Activated CD4-positive, alpha-beta T cell treated with anti-CD3 and anti-CD28 coated beads, Interleukin-2, amount 50 U/mL, for 24 hours (primary cell): ENCODE results near the gene PTPRK.

Experiments used
- DNase-seq, 2 donors: peaks; one replicate each; pipeline ENCODE4 v3.0.0-alpha.2; 2020; ENCODE audit warnings: low read depth in 1 of 2, low spot score in 1 of 2

PTPRK gene

DNA sequence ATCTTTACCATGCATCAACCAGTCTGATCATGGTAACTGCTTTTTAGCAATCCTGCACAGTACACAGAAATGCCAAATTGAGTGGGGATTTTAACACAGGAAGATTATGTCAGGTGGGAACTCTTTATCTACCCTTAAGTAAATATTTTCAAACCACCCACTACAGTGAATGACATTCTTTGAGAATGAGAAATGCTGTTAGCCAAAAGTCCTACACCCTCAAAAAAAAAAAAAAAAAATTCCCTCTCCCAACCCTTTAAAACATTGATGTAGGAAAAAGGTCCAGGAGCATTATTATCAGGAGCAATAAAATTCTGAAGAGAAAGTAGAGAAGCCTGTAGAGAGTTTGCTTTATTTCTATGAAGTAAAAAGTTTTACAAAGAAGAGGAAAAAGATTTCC is 312.3 kb downstream of the PTPRK start:
- no peak for DNase-seq

DNA sequence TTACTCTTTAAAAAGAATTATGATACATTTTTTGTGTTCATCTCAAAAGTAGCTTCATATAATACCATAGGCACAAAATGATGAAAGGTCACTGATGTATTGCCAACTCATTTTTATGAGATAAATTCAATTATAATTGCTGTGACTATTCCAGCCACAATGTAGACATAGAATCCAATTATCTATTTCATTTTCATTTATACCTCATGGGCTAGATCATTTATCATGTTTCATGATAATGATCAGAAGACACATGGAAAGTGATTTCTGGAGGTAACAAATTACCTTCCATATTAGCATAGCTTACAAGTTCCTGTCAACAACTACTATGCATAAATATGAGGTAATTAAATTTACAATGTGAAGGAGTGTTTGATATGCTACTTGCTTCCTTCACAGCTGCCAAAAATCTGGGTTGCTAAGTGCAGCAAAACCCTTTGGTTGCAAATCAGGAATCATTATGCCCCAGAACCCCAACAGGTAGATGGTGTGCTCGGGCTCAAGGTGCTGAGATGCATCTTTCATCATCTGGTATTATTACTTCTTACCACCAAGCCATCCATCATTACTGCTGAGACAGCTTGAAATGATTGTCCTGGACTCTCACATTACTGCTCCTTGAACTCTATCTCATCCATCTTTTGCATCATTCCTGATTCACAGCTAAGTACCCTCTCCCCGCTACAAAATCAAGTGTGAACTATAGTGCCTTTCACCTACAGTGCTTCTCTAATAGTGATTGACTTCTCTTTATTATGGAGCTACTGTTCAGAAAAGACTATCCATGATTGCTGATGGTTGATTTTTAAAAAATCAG is 313.6 kb downstream of the PTPRK start:
- DNase-seq: no peak

DNA sequence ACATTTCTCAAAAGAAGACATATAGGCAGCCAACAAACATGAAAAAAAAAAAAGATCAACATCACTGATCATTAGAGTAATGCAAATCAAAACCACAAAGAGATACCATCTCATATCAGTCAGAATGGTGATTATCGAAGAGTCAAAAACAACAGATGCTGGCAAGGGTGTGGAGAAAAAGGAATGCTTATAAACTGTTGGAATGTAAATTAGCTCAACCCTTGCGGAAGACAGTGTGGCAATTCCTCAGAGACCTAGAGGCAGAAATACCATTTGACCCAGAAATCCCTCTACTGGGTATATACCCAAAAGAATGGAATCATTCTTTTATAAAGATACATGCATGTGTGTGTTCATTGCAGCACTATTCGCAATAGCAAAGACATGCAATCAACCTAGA is 315.8 kb downstream of the PTPRK start:
- no peak for DNase-seq

DNA sequence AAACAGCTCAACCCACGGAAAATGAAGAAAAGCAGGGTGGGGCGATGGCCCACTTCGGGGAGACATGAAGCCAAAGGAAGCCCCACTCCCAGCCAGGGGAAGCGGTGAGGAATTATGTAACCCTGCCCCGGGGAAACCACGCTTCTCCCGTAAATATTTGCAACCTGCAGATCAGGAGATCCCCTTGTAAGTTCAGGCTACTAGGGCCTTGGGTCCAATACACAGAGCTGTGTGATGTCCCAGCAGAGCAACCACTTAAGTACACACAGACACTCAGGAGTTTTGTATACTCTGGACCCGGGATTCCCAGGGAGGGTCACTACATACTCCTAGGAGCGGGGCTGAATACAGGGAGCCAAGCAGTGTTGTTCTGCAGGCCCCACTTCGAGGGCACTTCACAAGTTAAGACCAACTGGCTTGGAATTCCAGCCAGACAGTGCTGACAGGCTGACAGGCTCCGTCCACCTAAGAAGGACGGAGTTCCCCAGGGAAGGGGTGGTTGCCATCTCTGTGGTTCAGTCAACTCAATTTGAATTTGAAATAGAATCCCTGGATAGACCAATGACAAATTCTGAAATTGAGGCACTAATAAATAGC is 318.1 kb downstream of the PTPRK start:
- no peak for DNase-seq

DNA sequence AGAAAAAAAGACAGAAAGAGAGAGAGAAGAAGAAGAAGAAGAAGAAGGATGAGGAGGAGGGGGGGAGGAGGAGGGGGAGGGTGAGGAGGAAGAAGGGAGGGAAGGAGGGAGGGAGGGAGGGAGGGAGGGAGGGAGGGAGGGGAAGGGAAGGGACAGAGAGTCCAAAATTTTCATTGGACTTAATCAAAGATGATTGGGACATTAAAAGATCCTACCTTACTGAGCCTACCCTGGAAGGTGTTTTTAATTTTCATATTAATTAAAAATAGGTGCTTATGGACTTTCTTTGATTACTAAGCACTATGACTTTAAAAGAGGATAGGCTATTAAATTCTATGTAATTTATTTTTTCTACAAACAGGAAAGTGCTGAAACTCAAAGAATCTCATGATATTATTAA is 319.6 kb downstream of the PTPRK start:
- DNase-seq: no peak

DNA sequence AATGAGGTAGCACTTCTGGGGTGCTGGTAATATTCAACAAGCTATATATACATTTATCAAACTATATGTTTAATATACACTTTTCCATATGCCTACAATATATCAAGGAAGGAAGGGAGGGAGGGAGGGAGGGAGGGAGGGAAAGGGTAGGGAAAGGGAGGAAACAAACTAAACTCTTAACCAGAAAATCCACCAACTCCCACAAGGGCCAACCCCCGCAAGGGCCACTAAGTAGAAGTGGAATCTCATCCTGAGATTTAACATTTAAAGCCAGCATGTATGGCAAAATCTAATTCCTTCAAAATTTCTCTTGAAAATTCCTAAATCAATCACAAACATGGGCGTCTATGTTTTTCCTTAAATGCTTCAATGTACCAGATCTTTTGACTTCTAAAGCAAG is 320.9 kb downstream of the PTPRK start:
- DNase-seq: no peak

DNA sequence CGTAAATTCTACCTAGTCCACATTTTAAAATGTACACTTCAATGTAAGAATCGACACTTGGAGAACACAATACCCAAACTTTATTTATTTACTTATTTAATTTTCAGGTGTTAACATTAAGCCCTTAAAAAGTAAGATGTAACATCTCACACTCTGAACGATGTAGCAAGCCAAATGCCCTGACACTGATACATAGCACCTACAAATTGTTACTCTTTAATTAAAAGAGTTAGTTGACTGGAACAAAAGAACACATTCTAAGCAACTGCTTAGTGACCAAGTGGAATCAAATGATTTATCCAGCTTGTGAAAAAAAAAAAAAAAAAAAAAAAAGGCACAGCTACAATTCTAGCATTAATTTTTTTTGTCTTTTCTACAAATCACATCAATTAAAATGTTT is 327.4 kb downstream of the PTPRK start:
- DNase-seq: no peak

DNA sequence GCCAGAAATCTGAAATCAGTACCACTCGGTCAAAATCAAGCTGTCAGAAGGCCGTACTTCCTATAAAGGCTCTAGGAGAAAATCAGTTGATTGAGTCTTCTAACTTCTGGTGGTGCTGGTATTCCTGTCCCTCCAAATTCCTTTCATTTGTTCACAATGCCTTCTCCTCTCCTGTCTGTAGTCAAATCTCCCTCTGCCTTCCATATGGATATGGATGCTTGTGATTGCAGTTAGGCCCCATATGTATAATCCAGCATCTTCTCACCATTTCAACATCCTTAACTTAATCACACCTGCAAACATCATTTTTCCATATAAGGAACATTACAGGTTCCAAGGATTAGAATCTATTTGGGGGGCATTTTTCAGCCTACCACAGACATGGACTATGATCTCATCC is 331.7 kb downstream of the PTPRK start:
- DNase-seq: no peak

DNA sequence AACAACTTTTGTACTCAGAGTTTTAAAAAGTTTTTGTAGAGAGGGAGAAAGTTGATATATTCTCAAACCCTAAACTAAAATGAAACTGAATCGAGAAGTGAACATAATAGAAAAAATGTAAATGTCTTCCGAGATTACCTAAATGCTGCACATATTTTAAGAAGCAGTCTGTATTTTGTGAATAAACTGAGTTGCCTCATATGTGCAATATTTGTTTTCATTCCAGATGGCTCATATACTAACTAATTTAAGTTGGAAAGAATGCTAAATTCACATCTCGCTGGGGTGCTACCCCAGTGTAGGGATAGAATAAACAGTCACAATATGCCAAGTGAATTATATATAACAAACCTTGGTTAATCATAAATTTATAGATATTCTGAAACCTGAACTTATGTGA is 333.7 kb downstream of the PTPRK start:
- no peak for DNase-seq

DNA sequence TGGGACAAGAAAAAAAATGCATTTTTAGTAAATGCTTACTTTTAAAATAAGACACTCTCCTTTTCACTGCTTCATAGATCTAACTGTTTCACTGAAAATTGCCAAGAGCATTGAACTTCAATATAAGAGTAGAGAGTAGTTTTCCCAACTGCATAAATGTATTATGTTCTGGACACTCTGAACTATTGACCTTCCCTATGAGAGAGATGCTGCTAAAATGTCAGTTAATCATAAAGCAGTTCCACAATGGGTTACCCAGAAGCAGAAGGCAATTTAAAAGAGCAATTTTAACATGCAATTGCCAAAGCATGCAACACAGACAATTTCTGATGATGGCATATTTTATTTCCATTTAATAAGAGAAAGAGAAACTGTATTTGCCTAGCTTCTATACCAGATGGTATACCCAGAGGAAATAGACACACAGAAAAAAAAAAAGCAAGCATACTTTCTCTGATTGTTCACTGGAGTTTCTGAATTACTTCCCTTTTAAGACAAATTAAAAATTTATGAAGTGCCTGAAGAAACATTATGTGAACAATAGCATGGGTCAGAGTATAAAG is 340.4 kb downstream of the PTPRK start:
- DNase-seq: no peak

DNA sequence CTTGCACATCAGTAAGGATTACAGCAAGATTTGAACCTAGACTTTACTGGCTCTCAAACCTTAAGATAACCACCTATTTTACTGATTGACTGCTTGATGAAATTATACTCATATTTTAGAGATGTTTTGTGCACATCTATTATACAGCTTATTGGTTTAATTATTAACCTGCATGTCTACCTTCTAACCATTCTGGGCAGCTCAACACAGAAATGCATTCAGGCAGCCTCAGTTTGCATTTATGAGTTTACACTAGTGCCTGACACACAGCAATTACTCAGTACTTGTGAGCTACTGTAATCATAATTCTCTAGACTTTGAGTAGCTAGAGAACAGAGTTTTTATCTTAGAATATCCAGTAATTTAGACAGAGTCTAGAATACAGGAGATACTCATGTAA is 345.7 kb downstream of the PTPRK start:
- no peak for DNase-seq

DNA sequence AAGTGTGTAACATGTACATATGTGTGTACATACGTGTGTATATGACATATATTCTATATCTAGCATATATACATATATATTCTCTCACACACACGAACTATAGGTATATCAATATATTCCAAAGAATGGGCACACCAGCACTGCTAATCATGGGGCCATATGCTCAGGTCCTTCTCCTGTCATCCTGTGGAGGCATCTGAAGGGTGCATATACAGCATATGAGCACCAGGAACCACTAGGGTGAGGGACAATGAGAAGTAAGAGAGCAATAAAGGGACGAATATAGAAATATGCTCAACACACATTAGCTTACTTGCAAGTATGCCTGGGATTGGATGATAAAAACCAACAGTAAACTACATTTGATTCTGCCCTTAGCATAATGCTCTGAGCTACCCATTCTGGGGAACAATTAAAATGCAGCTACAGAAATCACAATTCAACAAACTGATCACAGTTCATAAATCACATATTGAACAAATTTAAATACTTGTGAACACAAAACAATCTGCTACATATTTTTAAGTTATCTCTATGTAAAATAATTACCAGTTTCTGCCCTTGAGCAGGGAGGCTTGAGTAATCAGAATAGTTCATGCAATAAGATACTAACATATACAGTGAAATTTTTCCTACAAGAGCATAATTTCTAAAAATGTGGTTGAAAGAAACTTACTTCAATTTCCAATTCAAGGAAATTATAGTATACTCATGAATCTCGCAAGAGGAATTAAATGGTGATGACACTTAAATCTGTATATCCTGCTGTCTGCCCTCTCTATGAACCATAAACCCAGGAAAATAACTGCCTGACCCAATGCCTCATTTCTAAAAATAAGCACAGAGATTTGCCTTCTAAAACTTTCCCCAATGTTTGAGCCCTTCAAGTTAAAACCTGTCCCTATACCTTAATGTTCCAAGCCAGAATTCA is 347.4 kb downstream of the PTPRK start:
- DNase-seq: no peak

DNA sequence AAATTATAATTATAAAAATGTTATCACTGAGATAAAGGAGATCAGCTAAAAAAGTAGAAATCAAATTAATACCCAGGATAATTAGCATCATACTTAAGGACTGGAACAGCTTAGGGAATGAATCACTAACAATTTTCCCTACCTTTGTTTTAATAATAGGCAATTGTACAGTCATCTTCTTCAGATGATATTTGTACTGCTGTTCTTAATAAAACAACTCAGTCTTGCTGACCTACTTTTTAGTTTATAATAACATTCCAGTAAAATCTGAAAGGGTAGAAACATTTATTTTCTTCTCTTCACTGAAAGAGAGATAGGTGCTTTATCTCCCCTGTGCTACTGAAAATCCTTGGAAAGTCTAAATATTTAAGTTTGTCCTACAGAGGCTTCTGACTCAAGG is 348.3 kb downstream of the PTPRK start:
- no peak for DNase-seq

DNA sequence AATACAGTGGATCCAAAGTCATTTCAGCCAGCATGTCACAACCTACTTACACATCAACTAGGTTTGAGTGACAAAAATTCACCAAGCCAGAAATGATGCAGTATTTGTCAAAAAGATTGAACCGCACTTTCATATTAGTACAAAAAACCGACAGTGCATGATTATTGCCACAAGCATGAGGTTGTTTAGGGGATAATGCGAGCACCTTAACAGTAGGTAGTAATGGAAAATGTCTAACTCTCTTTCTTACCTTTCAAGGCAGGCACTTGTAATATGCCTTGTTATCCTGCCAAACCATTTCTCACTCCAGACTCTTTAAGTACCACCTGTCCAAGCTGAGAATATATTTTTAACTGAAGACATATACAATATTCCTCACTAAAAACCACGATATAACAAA is 349.2 kb downstream of the PTPRK start:
- DNase-seq: no peak

DNA sequence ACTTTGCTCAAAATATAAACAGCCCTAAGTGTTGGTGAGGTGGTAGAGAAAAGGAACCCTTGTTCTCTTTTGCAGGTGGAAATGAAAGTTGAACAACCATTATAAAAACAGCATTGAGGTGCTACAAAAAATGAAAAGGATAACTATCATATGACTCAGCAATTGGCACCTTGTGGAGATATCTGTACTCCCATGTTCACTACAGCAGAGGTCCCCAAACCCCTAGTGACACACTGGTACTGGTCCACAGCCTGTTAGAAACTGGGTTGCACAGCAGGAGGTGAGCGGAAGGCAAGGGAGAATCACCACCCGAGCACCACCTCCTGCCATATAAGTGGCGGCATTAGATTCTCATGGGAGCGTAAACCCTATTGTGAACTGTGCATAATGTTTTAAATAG is 352.2 kb downstream of the PTPRK start:
- DNase-seq: no peak

DNA sequence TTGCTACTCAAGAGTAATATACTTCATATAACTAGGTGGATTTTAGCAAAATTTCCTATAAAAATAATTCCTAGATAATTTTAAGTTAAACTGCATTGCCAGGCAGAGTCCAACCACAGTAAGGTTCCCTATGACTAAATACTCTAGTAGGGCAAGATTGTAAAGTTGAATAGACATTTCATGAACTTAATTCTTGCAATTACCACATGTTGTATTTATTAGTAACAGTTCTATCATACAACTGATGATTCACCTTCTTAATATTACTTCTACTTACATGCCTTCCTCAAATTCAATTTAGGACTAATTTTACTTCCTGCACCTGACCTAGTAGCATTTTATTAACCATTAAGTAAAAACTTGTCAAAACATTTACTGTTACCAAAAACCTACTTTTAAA is 352.8 kb downstream of the PTPRK start:
- no peak for DNase-seq

DNA sequence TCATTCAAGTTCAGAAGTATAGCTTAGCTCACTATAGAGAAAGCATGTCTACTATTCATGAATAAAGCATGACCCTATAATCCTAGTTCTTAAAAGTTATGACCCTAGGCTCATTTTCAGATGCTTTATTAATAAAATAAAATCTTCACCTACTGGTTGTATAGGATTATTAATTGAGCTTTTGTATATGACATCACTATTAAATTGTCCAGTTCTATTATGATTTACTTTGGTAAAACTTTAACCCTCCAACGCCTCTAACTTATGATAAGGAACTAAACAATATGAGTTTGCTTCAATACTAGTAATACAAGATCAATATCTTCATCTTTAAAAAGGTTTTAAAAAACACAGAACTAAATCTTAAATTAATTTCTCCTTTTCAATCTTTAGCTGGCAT is 356.1 kb downstream of the PTPRK start:
- no peak for DNase-seq

DNA sequence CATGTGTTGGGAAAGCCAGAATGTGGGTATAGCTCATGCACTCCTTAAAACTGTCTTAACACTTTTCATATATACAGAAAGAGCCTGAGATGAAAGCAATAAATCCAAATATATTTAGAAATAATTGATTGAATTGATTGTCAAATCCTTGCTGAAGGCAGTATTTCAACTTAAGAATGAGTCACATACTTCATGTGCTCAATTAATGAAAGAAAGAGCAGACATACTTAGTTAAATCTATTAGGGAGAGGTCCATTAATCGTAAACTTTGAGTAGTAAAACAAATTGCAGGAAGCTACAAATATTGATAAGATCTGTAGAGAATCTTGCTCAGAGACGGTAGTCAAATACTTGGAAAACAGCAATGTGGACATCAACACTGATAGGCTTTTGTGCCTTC is 358.0 kb downstream of the PTPRK start:
- DNase-seq: no peak

DNA sequence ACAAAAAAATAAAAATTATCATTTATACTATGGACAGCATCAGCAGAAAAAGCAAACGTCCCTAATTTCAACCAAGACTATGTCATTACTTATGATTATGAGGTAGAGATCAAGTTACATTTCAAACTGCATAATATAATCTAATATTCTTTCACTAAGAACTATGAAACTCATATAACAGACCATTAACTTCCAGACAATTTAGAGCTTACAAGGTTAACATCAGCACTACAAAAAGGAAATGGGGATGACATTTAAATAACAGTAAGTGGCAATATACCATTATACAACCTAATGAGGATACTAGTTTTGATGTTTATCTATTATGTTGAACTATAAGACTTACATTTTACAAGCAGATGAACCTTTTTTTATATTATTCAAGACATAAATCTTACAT is 358.6 kb downstream of the PTPRK start:
- no peak for DNase-seq

DNA sequence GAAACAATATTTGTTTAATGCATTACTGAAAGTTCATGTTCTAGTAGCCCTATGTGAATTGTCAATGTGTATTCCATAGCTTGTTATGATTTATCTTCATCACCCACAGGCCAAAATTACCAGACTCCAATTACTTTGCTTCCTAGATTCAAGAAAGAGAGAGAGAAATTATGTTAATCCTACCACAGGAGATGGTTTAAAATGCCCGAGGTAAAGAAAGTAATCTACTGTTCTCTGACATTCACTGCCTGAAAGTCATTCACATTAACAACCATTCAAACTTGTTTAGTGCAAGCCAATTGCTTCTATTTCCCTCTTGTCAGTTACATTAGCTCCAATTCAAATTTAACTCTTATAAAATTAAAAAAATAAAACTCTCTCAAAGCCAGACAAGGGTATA is 359.1 kb downstream of the PTPRK start:
- DNase-seq: no peak

DNA sequence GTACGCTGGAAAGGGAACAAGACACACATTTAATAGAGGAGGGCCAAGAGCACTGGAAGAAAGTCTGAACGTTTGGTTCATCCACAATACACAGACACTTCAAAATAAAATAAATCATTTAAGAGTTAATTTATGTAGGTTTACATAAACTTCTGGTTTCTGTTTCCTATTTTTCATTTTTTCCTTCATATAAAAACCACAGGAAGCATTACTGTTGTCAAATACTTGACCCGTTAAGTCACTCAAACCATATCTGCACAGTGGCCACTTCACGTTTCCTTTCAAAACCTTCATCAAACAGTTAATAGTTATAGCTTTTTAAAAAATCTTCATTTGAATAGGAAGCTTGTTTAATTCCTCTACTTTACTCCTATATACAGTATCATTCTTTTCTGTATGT is 361.9 kb downstream of the PTPRK start:
- DNase-seq: no peak
